HFFc6 (cell line): ENCODE measurements around the gene COL23A1. TPM values are rescaled to one million over a fixed set of nuclear protein-coding genes. Genes with fewer than 3 reads are reported as not detected.

Source experiments
- DNase-seq: peaks from one replicate; pipeline ENCODE4 v3.0.0-alpha.2; 2018
- H3K27ac Mint-ChIP-seq: 2 replicates; pipeline ENCODE4 v1.8.0; 2020; ENCODE audit warnings: mild to moderate bottlenecking, mixed read lengths
- H3K27me3 Mint-ChIP-seq: 2 replicates; pipeline ENCODE4 v1.8.0; 2021; ENCODE audit warnings: mild to moderate bottlenecking, moderate library complexity, mixed read lengths; ENCODE audit not compliant: insufficient read depth
- H3K36me3 Mint-ChIP-seq: 2 replicates; pipeline ENCODE4 v1.8.0; 2021; ENCODE audit warnings: low read depth, mixed read lengths
- H3K4me1 Mint-ChIP-seq: 2 replicates; pipeline ENCODE4 v1.8.0; 2020; ENCODE audit warnings: low read depth, mixed read lengths
- H3K4me3 Mint-ChIP-seq: 2 replicates; pipeline ENCODE4 v1.8.0; 2020; ENCODE audit warnings: mild to moderate bottlenecking, moderate library complexity, mixed read lengths
- H3K9me3 Mint-ChIP-seq: 2 replicates; pipeline ENCODE4 v1.8.0; 2020; ENCODE audit warnings: mild to moderate bottlenecking, mixed read lengths
- total RNA-seq, 6 experiments: library from RNA; stranded (reverse); fragmentation: NEBNext Ultra II Directional; extraction: Animal tissue kit (Norgen Biotek cat#: 25700); gene quantifications; 2 replicates in 1 of 6; 3 replicates in 5 of 6; pipeline ENCODE4 v1.2.3, GENCODE V29; 2021
- TF ChIP-seq, protein P1 (sequence below): fragments of 200-600 bp; sonication (generic); IDR thresholded peaks from 2 replicates; pipeline ENCODE4 v1.5.0; 2021; ENCODE audit warnings: antibody characterized with exemption, mild to moderate bottlenecking

Gene COL23A1
- total RNA-seq, 6 experiments from 2014 or later, result not detected

DNA sequence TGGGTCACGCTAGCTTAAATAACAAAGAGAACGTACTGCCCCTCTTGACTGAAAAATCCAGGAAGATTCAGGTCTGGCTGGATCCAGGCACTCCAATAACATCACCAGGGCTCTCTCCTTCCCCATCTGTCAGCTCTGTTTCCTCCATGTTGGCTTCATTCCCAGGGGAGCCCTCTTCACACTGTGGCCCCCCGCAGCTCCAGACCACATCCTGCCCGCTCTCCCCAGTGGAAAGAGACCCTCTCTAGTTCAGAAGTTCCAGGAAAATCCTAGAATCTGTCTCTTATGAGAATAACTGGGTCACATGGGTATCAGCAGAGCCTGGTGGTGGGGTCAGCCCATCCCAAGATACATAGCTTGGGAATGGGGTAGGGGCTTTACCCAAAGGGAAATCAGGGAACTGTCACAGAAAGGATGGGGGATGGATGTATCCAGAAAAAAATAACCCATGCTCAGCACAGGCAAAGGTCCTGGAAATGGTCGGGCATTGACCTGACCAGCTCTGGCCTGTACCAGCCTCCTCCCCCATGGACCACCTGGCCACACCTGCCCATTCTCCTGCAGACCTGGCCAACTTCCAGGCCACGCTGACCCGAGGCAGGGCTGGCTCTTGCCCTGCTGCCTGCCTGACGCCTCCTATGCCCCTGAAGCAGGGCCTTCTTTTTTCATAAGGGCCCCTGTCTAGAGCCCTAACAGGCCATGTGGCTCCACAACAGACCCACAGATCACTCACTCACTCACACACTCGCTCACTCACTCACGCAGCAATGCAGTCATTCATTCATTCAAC lies 65.9 kb downstream of the COL23A1 start:
- TF ChIP-seq, protein P1, sequence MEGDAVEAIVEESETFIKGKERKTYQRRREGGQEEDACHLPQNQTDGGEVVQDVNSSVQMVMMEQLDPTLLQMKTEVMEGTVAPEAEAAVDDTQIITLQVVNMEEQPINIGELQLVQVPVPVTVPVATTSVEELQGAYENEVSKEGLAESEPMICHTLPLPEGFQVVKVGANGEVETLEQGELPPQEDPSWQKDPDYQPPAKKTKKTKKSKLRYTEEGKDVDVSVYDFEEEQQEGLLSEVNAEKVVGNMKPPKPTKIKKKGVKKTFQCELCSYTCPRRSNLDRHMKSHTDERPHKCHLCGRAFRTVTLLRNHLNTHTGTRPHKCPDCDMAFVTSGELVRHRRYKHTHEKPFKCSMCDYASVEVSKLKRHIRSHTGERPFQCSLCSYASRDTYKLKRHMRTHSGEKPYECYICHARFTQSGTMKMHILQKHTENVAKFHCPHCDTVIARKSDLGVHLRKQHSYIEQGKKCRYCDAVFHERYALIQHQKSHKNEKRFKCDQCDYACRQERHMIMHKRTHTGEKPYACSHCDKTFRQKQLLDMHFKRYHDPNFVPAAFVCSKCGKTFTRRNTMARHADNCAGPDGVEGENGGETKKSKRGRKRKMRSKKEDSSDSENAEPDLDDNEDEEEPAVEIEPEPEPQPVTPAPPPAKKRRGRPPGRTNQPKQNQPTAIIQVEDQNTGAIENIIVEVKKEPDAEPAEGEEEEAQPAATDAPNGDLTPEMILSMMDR, result no peak
- H3K27ac Mint-ChIP-seq, result no peak overlapping the region
- peaks cover 39% of the 10 kb centered on the region for H3K9me3 Mint-ChIP-seq
- H3K4me3 Mint-ChIP-seq, result no peak overlapping the region
- no peaks in the 10 kb centered on the region; the same call in none of the 2 replicates for H3K27me3 Mint-ChIP-seq
- no peaks in the 10 kb centered on the region for H3K4me1 Mint-ChIP-seq
- H3K36me3 Mint-ChIP-seq, result peaks cover 12% of the 10 kb centered on the region; the same call in 1 of the 2 replicates
- DNase-seq, result no peak

DNA sequence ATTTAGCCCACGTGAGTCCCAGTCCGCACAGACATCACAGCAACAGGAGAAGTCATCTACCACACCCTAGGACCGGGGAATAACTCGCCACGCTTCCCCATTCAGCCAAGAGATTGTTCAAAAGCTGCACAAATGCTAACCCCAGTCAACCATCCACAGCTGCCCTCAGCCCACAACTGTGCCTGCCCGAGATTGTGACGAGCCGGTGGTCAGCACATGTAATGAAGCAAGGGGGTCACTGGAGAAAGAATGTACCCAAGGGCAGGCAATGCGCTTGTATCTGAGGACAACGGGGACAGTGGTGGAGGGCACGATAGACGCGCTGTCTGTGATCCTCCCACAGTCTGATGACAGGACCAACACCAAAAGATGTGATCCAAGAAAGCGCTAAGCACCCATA lies 67.8 kb downstream of the COL23A1 start:
- DNase-seq, result no peak
- Mint-ChIP-seq H3K4me1 (no peaks in the 10 kb centered on the region), H3K9me3 (peaks cover 41% of the 10 kb centered on the region), H3K27me3 (no peaks in the 10 kb centered on the region; the same call in none of the 2 replicates), H3K27ac (no peak overlapping the region), H3K36me3 (peaks cover 12% of the 10 kb centered on the region; the same call in 1 of the 2 replicates), H3K4me3 (no peak overlapping the region)
- TF ChIP-seq, protein P1, result no peak

DNA sequence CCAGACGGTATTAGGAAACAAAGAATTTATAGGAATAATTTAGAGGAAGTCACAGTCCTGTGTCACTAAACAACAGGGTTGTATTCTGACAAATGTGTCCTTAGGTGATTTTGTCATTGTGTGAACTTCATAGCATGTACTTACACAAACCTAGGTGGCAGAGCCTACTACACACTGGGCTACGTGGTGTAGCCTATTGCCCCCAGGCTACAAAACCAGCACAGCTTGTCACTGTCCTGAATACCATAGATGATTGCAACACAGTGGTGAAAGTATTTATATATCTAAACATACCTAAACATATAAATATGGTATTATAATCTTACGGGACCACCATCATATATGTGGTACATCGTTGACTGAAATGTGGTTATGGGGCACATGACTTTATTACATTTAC lies 69.3 kb downstream of the COL23A1 start:
- TF ChIP-seq, protein P1, result no peak

DNA sequence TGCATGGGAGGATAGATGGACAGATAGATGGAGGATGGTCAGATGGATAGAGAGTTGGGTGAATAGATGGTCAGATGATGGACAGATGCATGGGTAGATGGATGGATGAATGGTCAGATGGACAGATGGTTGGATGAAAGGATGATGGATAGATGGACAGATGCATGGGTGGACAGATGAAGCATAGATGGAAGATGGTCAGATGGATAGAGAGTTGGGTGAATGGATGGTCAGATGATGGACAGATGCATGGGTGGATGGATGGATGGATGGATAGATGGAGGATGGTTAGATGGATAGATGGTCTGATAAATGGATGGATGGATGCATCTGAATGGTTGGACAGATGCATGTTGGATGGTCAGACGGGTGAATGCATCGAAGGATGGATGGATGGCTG lies 70.4 kb downstream of the COL23A1 start:
- Mint-ChIP-seq H3K27ac (no peak overlapping the region), H3K36me3 (peaks cover 22% of the 10 kb centered on the region), H3K9me3 (peaks cover 62% of the 10 kb centered on the region), H3K4me1 (no peaks in the 10 kb centered on the region), H3K27me3 (peaks cover 4% of the 10 kb centered on the region), H3K4me3 (no peak overlapping the region)
- TF ChIP-seq, protein P1, result no peak
- no peak for DNase-seq

More for the DNA sequence above, 69.3 kb downstream of the COL23A1 start:
- no peaks in the 10 kb centered on the region; the same call in none of the 2 replicates for H3K27me3 Mint-ChIP-seq
- no peak for DNase-seq
- peaks cover 56% of the 10 kb centered on the region for H3K9me3 Mint-ChIP-seq
- no peaks in the 10 kb centered on the region for H3K4me1 Mint-ChIP-seq
- no peak overlapping the region for H3K27ac Mint-ChIP-seq
- H3K4me3 Mint-ChIP-seq, result no peak overlapping the region
- H3K36me3 Mint-ChIP-seq, result peaks cover 16% of the 10 kb centered on the region

DNA sequence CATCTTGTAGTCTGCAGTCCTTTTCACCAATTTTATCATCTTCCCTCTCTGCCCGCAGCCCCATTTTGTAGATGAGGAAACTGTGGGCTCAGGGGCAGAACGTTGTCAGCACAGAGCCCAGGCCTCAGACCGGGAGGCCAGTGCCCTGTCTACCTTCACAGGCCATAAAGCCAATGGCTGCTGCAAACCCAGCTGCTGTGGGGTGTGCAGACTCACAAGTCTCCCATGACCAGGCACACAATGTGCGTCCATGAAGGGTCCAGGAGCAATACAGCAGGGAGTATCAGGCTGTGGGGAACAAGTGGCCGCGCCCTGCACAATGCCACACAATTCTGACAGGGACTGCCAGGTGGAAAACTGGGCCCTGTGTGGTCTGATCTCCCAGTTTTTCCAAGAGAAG lies 71.0 kb downstream of the COL23A1 start:
- peaks cover 22% of the 10 kb centered on the region for H3K36me3 Mint-ChIP-seq
- no peak for DNase-seq
- no peaks in the 10 kb centered on the region for H3K4me1 Mint-ChIP-seq
- peaks cover 66% of the 10 kb centered on the region for H3K9me3 Mint-ChIP-seq
- no peak overlapping the region for H3K27ac Mint-ChIP-seq
- no peak overlapping the region for H3K4me3 Mint-ChIP-seq
- peaks cover 4% of the 10 kb centered on the region for H3K27me3 Mint-ChIP-seq
- TF ChIP-seq, protein P1, result no peak
